CD14-positive monocyte (primary cell): ENCODE results near the gene MACROD2. TPM values are rescaled to one million over a fixed set of nuclear protein-coding genes. Genes with fewer than 3 reads are reported as not detected.

Source experiments
- DNase-seq, 3 donors: peaks; one replicate each; pipeline ENCODE4 v3.0.0-alpha.2; 2011 to 2022
- H2AFZ ChIP-seq: 2 replicates; pipeline ENCODE4 v1.6.0; 2012; ENCODE audit warnings: mild to moderate bottlenecking, low read depth, low read length, inconsistent platforms; ENCODE audit not compliant: insufficient read depth, poor library complexity, severe bottlenecking
- H3K27ac ChIP-seq, 2 donors: 1 replicate in 1 of 2; 2 replicates in 1 of 2; pipeline ENCODE4 v1.5.1; 2012 to 2013; ENCODE audit warnings: low read length in 2 of 2, control low read depth in 1 of 2, inconsistent platforms in 1 of 2, low read depth in 1 of 2, mild to moderate bottlenecking in 1 of 2
- H3K27me3 ChIP-seq, 2 donors: one replicate each; pipeline versions ENCODE4 v1.6.0 to v1.6.1; 2011 to 2013; ENCODE audit warnings: low read length in 2 of 2; ENCODE audit not compliant: control insufficient read depth in 2 of 2, insufficient read depth in 2 of 2
- H3K36me3 ChIP-seq, 2 donors: replicated peaks in 1 of 2; 1 replicate in 1 of 2; 2 replicates in 1 of 2; pipeline versions ENCODE4 v1.5.1 to v1.6.1; 2012 to 2013; ENCODE audit warnings: low read length in 2 of 2, control low read depth in 1 of 2, inconsistent platforms in 1 of 2, mild to moderate bottlenecking in 1 of 2; ENCODE audit not compliant: insufficient read depth in 2 of 2, control insufficient read depth in 1 of 2
- H3K4me1 ChIP-seq, 2 donors: 1 replicate in 1 of 2; 2 replicates in 1 of 2; pipeline versions ENCODE4 v1.5.1 to v1.6.1; 2012 to 2013; ENCODE audit warnings: low read length in 2 of 2, control low read depth in 1 of 2, inconsistent platforms in 1 of 2, mild to moderate bottlenecking in 1 of 2, moderate library complexity in 1 of 2; ENCODE audit not compliant: insufficient read depth in 2 of 2, control insufficient read depth in 1 of 2
- H3K4me2 ChIP-seq: replicated peaks from 2 replicates; pipeline ENCODE3; 2012; ENCODE audit warnings: low read length, moderate library complexity, mild to moderate bottlenecking; ENCODE audit not compliant: poor library complexity, severe bottlenecking; ENCODE audit errors: extremely low read depth
- H3K4me3 ChIP-seq, 3 experiments: fragments of 200-600 bp in 1 of 3; sonication (generic) in 1 of 3; replicated peaks in 1 of 3; 1 replicate in 2 of 3; 2 replicates in 1 of 3; pipeline ENCODE4 v1.5.1; 2011 to 2013; ENCODE audit warnings: low read length in 3 of 3, mild to moderate bottlenecking in 3 of 3, control low read depth in 2 of 3, low read depth in 2 of 3, inconsistent platforms in 1 of 3, moderate library complexity in 1 of 3
- H3K79me2 ChIP-seq: 2 replicates; pipeline ENCODE4 v1.6.0; 2012; ENCODE audit warnings: mild to moderate bottlenecking, control low read depth, inconsistent platforms, low read length, moderate library complexity; ENCODE audit not compliant: insufficient read depth
- H3K9ac ChIP-seq: 2 replicates; pipeline ENCODE4 v1.6.0; 2017; ENCODE audit warnings: low read length, mild to moderate bottlenecking; ENCODE audit not compliant: insufficient read depth, poor library complexity, severe bottlenecking
- H3K9me3 ChIP-seq, 2 donors: replicated peaks in 1 of 2; 1 replicate in 1 of 2; 2 replicates in 1 of 2; pipeline versions ENCODE4 v1.5.1 to v1.6.1; 2012 to 2013; ENCODE audit warnings: low read length in 2 of 2, control low read depth in 1 of 2; ENCODE audit not compliant: control insufficient read depth in 1 of 2, insufficient read depth in 1 of 2
- H4K20me1 ChIP-seq: 2 replicates; pipeline ENCODE4 v1.6.0; 2012; ENCODE audit warnings: mild to moderate bottlenecking, low read length, control low read depth, moderate library complexity; ENCODE audit not compliant: insufficient read depth
- H3K27ac Mint-ChIP-seq, 7 donors: one replicate each; pipeline ENCODE4 v1.8.0; 2020; ENCODE audit warnings: mild to moderate bottlenecking in 7 of 7, mixed read lengths in 7 of 7, moderate library complexity in 6 of 7, inconsistent platforms in 2 of 7
- H3K27me3 Mint-ChIP-seq, 3 donors: one replicate each; pipeline ENCODE4 v1.8.0; 2021 to 2022; ENCODE audit warnings: low read depth in 3 of 3, mild to moderate bottlenecking in 3 of 3, mixed read lengths in 3 of 3, moderate library complexity in 3 of 3, inconsistent platforms in 1 of 3
- H3K36me3 Mint-ChIP-seq, 2 donors: one replicate each; pipeline ENCODE4 v1.8.0; 2020; ENCODE audit warnings: mixed read lengths in 2 of 2, inconsistent platforms in 1 of 2, mild to moderate bottlenecking in 1 of 2
- H3K4me1 Mint-ChIP-seq: one replicate; pipeline ENCODE4 v1.8.0; 2020; ENCODE audit warnings: mild to moderate bottlenecking, mixed read lengths
- H3K4me3 Mint-ChIP-seq, 2 donors: one replicate each; pipeline ENCODE4 v1.8.0; 2020; ENCODE audit warnings: mild to moderate bottlenecking in 2 of 2, mixed read lengths in 2 of 2, moderate library complexity in 1 of 2
- H3K9me3 Mint-ChIP-seq, 7 donors: one replicate each; pipeline ENCODE4 v1.8.0; 2020 to 2022; ENCODE audit warnings: mixed read lengths in 7 of 7, mild to moderate bottlenecking in 6 of 7, moderate library complexity in 6 of 7, inconsistent platforms in 2 of 7
- WGBS: methylation state at CpG from one replicate; pipeline ENCODE4 v1.1.5; 2013; ENCODE audit warnings: missing lambda C conversion rate; ENCODE audit not compliant: insufficient coverage; 5-methylcytosine and 5-hydroxymethylcytosine counted together
- intact Hi-C, 2 donors: fragments of 100-400 bp; cut with micrococcal nuclease; formaldehyde crosslinking; loops; one replicate each; pipeline versions ENCODE4 v1.15.0 to v1.15.1; 2023
- polyA plus RNA-seq, 3 donors: library from polyadenylated mRNA; depleted of rRNA in 1 of 3; unstranded in 2 of 3; stranded (reverse) in 1 of 3; fragments of 300-500 nt in 2 of 3; fragments of >200 nt in 1 of 3; fragmentation: Illumina TruSeq in 2 of 3; gene quantifications; 1 replicate in 2 of 3; 2 replicates in 1 of 3; pipeline ENCODE4 v1.2.3, GENCODE V29; 2012 to 2021
- TF ChIP-seq, protein P1 (sequence below): fragments of 200-600 bp; IDR thresholded peaks from one replicate; pipeline ENCODE4 v1.8.0; 2022; ENCODE audit warnings: antibody characterized with exemption, mild to moderate bottlenecking

Gene MACROD2
- polyA plus RNA-seq, 3 donors = 0.23 TPM; not detected in 2

DNA sequence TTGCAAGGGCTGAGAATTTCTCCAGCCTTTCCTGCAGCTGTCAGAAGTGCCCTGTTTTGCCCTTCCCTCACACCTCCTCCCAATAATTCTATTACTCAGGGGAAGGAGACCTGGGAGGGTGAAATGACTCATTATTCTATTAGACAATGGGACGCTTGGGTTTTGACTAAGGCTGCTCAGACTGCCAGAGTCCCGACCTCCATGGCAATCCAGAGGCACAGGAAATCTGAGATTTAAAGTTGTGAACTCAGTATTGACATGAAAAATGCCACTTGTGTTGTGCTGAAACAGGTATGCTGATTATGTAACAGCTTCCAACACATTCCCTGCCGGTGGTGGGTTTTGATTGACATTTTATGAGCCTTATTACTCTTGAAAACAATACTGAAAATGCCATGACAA is 967.9 kb downstream of the MACROD2 start:
- H3K36me3 Mint-ChIP-seq = no peaks in the 10 kb centered on the region
- TF ChIP-seq, protein P1, sequence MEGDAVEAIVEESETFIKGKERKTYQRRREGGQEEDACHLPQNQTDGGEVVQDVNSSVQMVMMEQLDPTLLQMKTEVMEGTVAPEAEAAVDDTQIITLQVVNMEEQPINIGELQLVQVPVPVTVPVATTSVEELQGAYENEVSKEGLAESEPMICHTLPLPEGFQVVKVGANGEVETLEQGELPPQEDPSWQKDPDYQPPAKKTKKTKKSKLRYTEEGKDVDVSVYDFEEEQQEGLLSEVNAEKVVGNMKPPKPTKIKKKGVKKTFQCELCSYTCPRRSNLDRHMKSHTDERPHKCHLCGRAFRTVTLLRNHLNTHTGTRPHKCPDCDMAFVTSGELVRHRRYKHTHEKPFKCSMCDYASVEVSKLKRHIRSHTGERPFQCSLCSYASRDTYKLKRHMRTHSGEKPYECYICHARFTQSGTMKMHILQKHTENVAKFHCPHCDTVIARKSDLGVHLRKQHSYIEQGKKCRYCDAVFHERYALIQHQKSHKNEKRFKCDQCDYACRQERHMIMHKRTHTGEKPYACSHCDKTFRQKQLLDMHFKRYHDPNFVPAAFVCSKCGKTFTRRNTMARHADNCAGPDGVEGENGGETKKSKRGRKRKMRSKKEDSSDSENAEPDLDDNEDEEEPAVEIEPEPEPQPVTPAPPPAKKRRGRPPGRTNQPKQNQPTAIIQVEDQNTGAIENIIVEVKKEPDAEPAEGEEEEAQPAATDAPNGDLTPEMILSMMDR = no peak
- H3K9me3 Mint-ChIP-seq = peaks cover 1 to 11% (median 5%) of the 10 kb centered on the region in 7 donors
- no peaks in the 10 kb centered on the region for H3K27me3 ChIP-seq
- no peaks in the 10 kb centered on the region for H3K9me3 ChIP-seq
- H3K27me3 Mint-ChIP-seq = peaks cover 1 to 4% (median 2%) of the 10 kb centered on the region in 3 donors
- no peaks in the 10 kb centered on the region for H3K36me3 ChIP-seq
- no peaks in the 10 kb centered on the region for H4K20me1 ChIP-seq
- no peak overlapping the region for H3K4me3 ChIP-seq
- H3K4me3 Mint-ChIP-seq = no peak overlapping the region
- H3K79me2 ChIP-seq = no peaks in the 10 kb centered on the region
- H3K4me1 ChIP-seq = no peaks in the 10 kb centered on the region
- no peak overlapping the region for H3K27ac ChIP-seq
- intact Hi-C loops = no loop called here
- H3K4me2 ChIP-seq = no peak overlapping the region
- WGBS = 33% methylated on average over 1 of the region's 3 CpGs
- no peak overlapping the region for H3K9ac ChIP-seq
- DNase-seq = no peak
- H2AFZ ChIP-seq = no peak overlapping the region
- no peaks in the 10 kb centered on the region for H3K4me1 Mint-ChIP-seq
- H3K27ac Mint-ChIP-seq = no peak overlapping the region

GRCh38 chr20:14966203-14966602 is 970.9 kb downstream of the MACROD2 start:
- Histone ChIP-seq H3K27ac (no peak overlapping the region), H4K20me1 (no peaks in the 10 kb centered on the region), H3K27me3 (no peaks in the 10 kb centered on the region), H3K4me2 (no peak overlapping the region), H2AFZ (no peak overlapping the region), H3K4me1 (no peaks in the 10 kb centered on the region), H3K79me2 (no peaks in the 10 kb centered on the region), H3K4me3 (no peak overlapping the region), H3K36me3 (no peaks in the 10 kb centered on the region), H3K9ac (no peak overlapping the region), H3K9me3 (no peaks in the 10 kb centered on the region)
- peaks cover 0 to 4% (median 1%) of the 10 kb centered on the region in 3 donors for H3K27me3 Mint-ChIP-seq
- 82% methylated on average over 2 of the region's 3 CpGs for WGBS
- peaks cover 0 to 10% (median 1%) of the 10 kb centered on the region in 7 donors for H3K9me3 Mint-ChIP-seq
- TF ChIP-seq, protein P1 = no peak
- no peak for DNase-seq
- intact Hi-C loops = no loop called here
- no peak overlapping the region for H3K4me3 Mint-ChIP-seq
- no peak overlapping the region for H3K27ac Mint-ChIP-seq
- no peaks in the 10 kb centered on the region for H3K36me3 Mint-ChIP-seq
- no peaks in the 10 kb centered on the region for H3K4me1 Mint-ChIP-seq
